GM10266 (cell line): ENCODE data around the gene ATG2A.

Source experiments
- DNase-seq: peaks from one replicate; pipeline ENCODE4 v3.0.0; 2012; ENCODE audit errors: extremely low spot score
- CTCF ChIP-seq: IDR thresholded peaks from 2 replicates; pipeline ENCODE4 v1.5.1; 2012; ENCODE audit warnings: mild to moderate bottlenecking, low read depth; ENCODE audit not compliant: control insufficient read depth, insufficient read depth; ENCODE audit errors: missing control alignments

ATG2A gene

GRCh38 chr11:64910451-64911093 is 6.4 kb downstream of the ATG2A start:
- no peak for TF ChIP-seq CTCF
- no peak for DNase-seq

- no peak for DNase-seq
- no peak for TF ChIP-seq CTCF
These were observed 7.2 kb downstream of the ATG2A start for GRCh38 chr11:64909653-64910343.

DNA sequence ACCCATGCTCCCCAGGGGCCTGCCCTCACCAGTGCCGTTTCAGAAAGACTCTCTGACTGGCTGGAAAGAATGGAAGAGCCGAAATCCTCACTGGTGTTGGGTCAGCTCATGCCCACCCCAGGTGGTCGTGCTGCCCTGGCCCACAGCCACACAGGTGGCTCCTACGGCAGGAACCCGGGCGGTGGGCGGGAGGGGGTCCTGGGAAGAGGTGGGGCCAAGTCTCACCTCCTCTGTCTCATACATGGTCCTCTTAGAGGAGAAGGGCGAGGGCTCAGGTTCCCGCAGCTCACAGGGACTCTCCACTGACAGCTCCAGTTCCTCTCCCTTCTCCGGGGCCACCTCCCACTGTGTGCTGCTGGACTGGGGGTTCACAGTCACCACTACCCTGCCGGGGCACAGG is 8.2 kb downstream of the ATG2A start:
- DNase-seq = no peak
- no peak for TF ChIP-seq CTCF

DNA sequence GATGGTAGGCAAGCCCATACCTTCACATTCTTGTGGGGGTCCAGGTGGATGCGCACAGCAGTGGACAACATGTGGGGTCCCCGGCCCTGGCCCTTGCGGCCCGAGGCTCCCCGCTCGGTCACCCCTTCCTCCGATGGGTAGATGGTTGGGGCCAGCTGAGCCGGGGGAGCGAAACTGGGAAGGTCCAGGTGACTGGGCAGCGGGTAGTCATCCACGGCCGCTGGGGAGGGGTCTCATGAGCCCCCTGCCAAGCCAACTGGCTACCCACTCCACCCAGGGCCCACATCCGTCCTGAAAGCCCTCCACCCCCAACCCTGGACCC is 10.7 kb downstream of the ATG2A start:
- no peak for DNase-seq
- TF ChIP-seq CTCF = no peak

- no peak for DNase-seq
- no peak for TF ChIP-seq CTCF
These were observed 11.3 kb downstream of the ATG2A start for GRCh38 chr11:64905516-64906313.

DNA sequence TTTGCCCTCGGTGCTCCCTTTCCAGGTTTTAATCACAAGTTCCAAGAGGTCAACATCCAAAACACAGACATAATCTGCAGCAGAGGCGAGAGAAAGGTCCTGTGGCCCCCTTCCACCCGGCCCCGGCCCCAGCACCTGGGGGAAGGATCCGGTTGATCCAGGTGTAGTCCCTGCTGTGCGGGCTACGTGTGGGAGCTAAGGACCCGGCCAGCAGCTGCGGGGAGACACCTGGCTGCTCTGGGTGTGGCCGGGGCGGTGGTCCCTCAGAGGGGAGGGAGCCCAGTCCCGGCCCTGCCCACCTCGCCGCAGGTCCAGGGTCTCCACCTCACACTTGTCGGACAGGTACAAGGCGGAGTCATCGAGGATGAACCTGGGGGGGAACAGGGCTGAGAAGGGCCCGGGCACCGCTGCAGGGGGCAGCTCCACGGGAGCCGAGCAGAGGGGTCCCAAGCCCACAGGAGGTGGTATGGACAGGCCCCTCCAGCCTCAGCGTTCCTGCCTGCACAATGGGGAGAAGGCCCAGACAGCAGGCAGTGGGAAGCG is 13.6 kb downstream of the ATG2A start:
- DNase-seq = no peak
- no peak for TF ChIP-seq CTCF
